Measurements from ENCODE around the gene SEPTIN1.

SEPTIN1 gene, protein sequence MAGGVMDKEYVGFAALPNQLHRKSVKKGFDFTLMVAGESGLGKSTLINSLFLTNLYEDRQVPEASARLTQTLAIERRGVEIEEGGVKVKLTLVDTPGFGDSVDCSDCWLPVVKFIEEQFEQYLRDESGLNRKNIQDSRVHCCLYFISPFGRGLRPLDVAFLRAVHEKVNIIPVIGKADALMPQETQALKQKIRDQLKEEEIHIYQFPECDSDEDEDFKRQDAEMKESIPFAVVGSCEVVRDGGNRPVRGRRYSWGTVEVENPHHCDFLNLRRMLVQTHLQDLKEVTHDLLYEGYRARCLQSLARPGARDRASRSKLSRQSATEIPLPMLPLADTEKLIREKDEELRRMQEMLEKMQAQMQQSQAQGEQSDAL

DNA sequence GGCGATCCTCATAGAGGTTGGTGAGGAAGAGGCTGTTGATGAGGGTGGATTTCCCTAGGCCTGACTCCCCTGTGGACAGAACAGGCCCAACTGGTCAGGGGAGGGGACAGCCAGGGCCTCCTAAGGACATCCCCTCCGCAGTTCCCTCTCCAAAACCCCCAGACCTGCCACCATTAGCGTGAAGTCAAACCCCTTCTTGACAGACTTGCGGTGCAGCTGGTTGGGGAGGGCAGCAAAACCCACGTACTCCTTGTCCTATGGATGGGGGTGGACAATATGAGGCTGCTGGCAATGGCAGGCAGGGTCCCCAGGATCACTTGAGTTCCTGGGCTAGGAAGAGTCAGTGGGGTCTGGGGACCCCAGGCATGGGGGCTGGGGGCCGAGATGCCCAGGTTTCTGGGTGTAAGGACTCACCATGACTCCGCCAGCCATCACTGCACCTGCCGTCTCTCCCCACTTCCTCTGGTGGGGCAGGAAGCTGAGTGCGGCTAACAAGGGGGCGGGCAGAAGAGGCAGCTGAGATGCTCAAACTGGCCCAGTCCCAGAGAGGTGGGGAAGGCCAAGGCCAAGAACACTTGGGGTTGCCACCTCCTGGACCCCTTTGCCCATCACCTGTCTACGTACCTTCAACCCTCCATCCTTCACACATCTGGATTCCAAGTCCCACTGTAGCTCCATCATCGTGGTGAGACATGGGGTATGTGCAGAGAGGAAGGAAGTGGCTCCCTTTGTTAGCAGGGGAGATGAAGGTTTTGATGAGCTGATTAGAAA is at the start of gene SEPTIN1:
Gene SEPTIN1 (minus strand): TSS at position 451 of the 771 bp plus-strand sequence. CDS start 19 bp downstream, at position 432.
- peak in 1 of 2 experiments; percentile 19 for DNase-seq

- DNase-seq, result peak; percentile 85 to 91
These were observed 48.1 kb upstream of the SEPTIN1 start for GRCh38 chr16:30430428-30430970.

- DNase-seq, result peak; percentile 100
These were observed 47.5 kb upstream of the SEPTIN1 start, which contains the start of gene DCTPP1 for GRCh38 chr16:30429678-30430427. TSS of gene DCTPP1 (minus strand) at chr16:30430030. CDS start at chr16:30429980, 50 bp downstream.

GRCh38 chr16:30429418-30429677 is 47.0 kb upstream of the SEPTIN1 start:
- DNase-seq, result no peak

- no peak for DNase-seq
These were observed 45.7 kb upstream of the SEPTIN1 start for GRCh38 chr16:30428055-30428454.

- no peak for DNase-seq
These were observed 38.6 kb upstream of the SEPTIN1 start for GRCh38 chr16:30421010-30421409.

GRCh38 chr16:30418350-30419181 is 36.2 kb upstream of the SEPTIN1 start:
- no peak for DNase-seq

DNA sequence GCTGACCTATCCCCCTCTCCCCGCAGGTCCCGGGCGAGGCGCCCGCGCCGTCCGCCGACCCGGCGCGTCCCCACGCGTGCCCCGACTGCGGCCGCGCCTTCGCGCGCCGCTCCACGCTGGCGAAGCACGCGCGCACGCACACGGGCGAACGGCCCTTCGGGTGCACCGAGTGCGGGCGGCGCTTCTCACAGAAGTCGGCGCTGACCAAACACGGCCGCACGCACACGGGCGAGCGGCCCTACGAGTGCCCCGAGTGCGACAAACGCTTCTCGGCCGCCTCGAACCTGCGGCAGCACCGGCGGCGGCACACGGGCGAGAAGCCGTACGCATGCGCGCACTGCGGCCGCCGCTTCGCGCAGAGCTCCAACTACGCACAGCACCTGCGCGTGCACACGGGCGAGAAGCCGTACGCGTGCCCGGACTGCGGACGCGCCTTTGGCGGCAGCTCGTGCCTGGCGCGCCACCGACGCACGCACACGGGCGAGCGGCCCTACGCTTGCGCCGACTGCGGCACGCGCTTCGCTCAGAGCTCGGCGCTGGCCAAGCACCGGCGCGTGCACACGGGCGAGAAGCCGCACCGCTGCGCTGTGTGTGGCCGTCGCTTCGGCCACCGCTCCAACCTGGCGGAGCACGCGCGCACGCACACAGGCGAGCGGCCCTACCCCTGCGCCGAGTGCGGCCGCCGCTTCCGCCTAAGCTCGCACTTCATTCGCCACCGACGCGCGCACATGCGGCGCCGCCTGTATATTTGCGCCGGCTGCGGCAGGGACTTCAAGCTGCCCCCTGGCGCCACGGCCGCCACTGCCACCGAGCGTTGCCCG is 35.4 kb upstream of the SEPTIN1 start:
- DNase-seq, result peak; percentile 96 to 97

DNA sequence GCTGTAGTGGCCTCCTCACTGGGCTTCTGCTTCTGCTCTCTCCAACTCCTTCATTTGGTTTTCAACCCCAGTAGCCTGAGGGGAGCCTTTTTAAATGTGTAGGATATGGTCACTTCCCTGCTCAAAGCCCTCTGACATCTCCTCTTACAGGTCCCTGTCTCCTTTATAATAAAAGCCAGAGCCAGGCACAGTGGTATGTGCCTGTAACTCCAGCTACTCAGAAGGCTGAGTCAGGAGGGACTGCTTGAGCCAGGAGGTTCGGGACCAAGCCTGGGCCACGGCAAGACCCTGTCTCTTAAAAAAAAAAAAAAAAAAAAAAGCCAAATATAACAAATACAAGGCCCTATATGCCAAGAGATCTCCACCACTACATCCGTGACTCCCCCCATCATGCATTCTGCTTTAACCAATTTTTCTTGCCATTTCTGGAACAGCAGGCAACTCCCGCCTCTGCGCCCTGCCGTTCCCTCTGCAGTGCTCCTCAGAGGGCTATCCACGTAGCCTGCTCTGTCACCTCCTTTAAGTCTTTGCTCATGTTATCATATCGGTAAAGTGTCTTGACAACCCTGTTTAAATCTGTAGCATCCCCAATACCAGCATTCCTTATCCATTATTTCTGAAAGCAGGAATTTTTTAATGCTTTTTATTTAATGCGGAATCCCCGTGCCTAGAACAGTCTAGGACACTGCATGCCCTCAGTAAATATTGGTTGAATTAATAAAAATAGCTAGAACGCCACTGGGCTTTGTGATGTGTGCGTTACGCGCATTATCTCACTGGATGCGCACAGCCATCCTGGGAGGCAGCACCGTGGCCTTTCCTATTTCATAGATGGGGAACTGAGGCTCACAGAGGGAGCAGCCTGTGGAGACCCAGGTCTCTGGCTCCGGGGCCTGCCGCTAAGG is 34.5 kb upstream of the SEPTIN1 start:
- no peak for DNase-seq

DNA sequence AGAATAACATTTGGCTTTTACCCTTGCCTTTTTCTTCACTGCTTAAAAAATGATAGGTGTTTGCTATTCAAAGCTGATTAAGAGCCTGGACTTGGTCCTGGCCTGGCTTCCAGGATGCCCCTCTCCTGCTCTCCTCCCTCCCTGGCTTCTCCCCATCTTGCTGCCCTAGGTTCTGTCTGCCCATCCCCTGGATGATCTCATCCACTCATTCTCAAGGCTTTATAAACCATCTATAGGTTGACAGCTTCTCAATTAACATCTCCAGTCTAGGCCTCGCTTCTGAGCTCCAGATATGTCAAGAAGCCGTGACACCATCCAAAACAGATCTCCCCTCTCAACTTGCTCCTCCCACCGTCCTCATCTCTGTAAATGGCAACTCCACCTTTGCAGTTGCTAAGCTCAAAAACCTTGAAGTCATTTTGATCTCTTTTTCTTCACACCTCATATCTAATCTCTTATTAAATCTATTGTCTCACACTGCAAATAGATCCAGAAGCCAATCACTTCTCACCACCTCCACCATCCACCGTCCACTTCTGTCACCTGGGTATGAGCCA is 33.8 kb upstream of the SEPTIN1 start:
- no peak for DNase-seq

DNA sequence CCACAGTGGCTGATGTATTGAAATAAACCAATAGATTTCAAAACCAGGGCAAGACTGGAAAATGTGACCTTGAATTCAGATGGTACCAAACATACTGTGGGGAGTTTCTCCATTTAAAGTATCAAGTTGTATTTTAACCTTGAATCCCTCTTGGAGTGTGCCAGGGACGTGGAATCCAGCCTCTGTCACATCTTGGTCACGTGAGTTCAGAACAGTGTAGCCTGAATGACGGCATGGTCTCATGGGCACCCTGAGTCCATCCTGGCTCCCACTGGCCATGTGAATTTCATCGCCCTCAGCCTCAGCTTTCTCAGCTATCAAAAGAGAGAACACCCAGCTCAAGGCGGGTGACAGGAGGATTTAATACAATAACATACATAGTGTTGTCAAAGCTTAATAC is 31.8 kb upstream of the SEPTIN1 start:
- DNase-seq, result no peak

GRCh38 chr16:30413112-30413806 is 30.9 kb upstream of the SEPTIN1 start:
- no peak for DNase-seq

- peak; percentile 85 to 93 for DNase-seq
These were observed 27.0 kb upstream of the SEPTIN1 start for GRCh38 chr16:30409125-30410060.

- DNase-seq, result no peak
These were observed 25.6 kb upstream of the SEPTIN1 start for GRCh38 chr16:30407804-30408534.

DNA sequence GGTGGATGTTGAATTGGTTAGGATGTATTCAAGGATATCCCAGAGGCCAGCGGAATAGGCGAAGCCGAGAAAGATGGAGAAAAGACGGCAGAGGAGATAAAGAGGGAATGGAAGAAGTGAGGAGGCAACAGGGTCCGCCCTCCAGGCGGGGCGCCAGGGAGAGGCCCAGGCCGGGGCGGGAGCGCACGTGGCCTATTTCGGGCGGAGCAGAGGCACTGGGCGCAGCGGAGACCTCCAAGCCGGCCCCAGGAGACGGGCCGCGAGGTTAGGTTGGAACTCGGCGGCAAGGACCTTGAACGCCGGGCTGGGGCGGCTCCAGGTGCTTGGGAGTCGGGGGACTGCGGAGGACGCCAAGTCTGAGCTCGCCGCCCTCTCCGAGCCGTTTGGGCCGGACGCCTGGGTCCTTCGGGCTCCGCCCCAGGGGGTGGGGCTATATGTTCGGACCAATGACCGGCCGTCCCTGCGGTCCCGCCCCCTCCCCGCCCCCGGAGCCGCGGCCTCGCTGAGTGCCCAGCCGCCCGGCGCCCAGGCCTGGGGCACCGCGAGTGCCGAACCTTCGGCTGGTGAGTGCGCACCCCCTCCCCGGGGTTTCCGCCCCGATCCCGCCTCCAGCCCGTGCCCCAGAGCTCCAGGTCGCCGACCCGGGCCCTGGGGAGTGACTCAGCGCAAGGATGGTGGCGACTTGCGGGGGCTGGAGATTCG is 24.9 kb upstream of the SEPTIN1 start, which contains the start of gene ZNF771:
Gene ZNF771 (plus strand): TSS at position 505 of the 702 bp plus-strand sequence. CDS start 448 bp downstream, outside the sequence.
- peak; percentile 90 to 92 for DNase-seq

- no peak for DNase-seq
These were observed 24.4 kb upstream of the SEPTIN1 start for GRCh38 chr16:30406795-30407101.
